Ovary (tissue), 9 donors: ENCODE results near the gene TTC9B. TPM values are rescaled to one million over a fixed set of nuclear protein-coding genes. Genes with fewer than 3 reads are reported as not detected.

Experiments used
- DNase-seq, 5 donors: peaks; one replicate each; pipeline ENCODE4 v3.0.0-alpha.2; 2019 to 2020
- H3K27ac ChIP-seq, 2 donors: fragments of 200-600 bp; one replicate each; pipeline versions ENCODE4 v1.5.1 to v1.8.0; 2019 to 2022
- H3K27me3 ChIP-seq: fragments of 200-600 bp; one replicate; pipeline ENCODE4 v1.8.0; 2022
- H3K36me3 ChIP-seq: fragments of 200-600 bp; sonication (generic); one replicate; pipeline ENCODE4 v1.5.1; 2019
- H3K4me1 ChIP-seq: one replicate; pipeline ENCODE4 v1.8.1; 2013; ENCODE audit warnings: mild to moderate bottlenecking, moderate library complexity; ENCODE audit not compliant: insufficient read depth
- H3K4me3 ChIP-seq: fragments of 200-600 bp; sonication (generic); one replicate; pipeline ENCODE4 v1.5.1; 2017
- H3K9me3 ChIP-seq, 2 donors: fragments of 200-600 bp in 1 of 2; sonication (generic) in 1 of 2; one replicate each; pipeline versions ENCODE4 v1.5.1 to v1.8.1; 2013 to 2019; ENCODE audit warnings: mild to moderate bottlenecking in 1 of 2, moderate library complexity in 1 of 2
- EP300 ChIP-seq: sonication (generic); formaldehyde crosslinking; IDR thresholded peaks from one replicate; pipeline ENCODE4 v1.6.1; 2017; ENCODE audit warnings: antibody characterized with exemption
- POLR2A ChIP-seq: fragments of 450-650 bp; IDR thresholded peaks from one replicate; pipeline ENCODE4 v1.6.1; 2017; ENCODE audit warnings: antibody characterized with exemption, mild to moderate bottlenecking, moderate library complexity
- WGBS, 3 donors: extraction: QIAGEN DNeasy Blood & Tissue Kit in 1 of 3; methylation state at CpG; one replicate each; pipeline versions ENCODE4 v1.1.5 to v1.1.7; 2013 to 2017; 5-methylcytosine and 5-hydroxymethylcytosine counted together
- intact Hi-C, 4 donors: fragments of 100-400 bp; cut with DNase I; formaldehyde crosslinking; loops; one replicate each; pipeline versions ENCODE4 v1.11.0 to v1.15.1; 2022 to 2023
- polyA plus RNA-seq, 2 donors: library from polyadenylated mRNA; stranded (reverse); fragments of 200-250 nt in 1 of 2; fragments of 350-450 nt in 1 of 2; fragmentation: Illumina TruSeq in 1 of 2; extraction: RNeasy Lipid Tissue Mini Kit (QIAGEN cat#74804) in 1 of 2; gene quantifications; one replicate each; pipeline ENCODE4 v1.2.3, GENCODE V29; 2013 to 2014
- total RNA-seq, 7 donors: library from RNA; depleted of rRNA in 2 of 7; stranded (reverse); fragments of >200 nt in 2 of 7; fragmentation: NEBNext Ultra II Directional in 3 of 7; extraction: Animal tissue kit (Norgen Biotek cat#: 25700) in 3 of 7; gene quantifications; one replicate each; pipeline versions ENCODE4 v1.1.0 to v1.2.4, GENCODE V29; 2016 to 2023
- TF ChIP-seq, protein P1 (sequence below), 3 donors: fragments of 450-650 bp in 2 of 3; fragments of 200-600 bp in 1 of 3; IDR thresholded peaks; one replicate each; pipeline versions ENCODE4 v1.5.1 to v1.8.0; 2016 to 2022; ENCODE audit warnings: antibody characterized with exemption in 3 of 3, mild to moderate bottlenecking in 1 of 3
- donor health status: DM: no; HTN: no; CAD: no; lungs with moderate emphysema.
- donor health status: DM: no; HTN: no; CAD: no.
- donor health status: Bipolar disorder and iron deficiency.
- donor health status: DM: yes; HTN: yes; CAD: no.
- donor health status: DM: no; HTN: no; CAD: no.
- donor health status: DM: yes; HTN: yes; CAD: no.

TTC9B gene
- total and polyA plus RNA-seq, 9 donors, result not detected

- H3K9me3 ChIP-seq, result no peaks in the 10 kb centered on the region
- no peaks in the 10 kb centered on the region for H3K27me3 ChIP-seq
- 72 to 76% (median 72%) methylated on average over 4 of the region's 4 CpGs for WGBS, 3 donors
- no peaks in the 10 kb centered on the region for H3K4me1 ChIP-seq
- TF ChIP-seq, protein P1, sequence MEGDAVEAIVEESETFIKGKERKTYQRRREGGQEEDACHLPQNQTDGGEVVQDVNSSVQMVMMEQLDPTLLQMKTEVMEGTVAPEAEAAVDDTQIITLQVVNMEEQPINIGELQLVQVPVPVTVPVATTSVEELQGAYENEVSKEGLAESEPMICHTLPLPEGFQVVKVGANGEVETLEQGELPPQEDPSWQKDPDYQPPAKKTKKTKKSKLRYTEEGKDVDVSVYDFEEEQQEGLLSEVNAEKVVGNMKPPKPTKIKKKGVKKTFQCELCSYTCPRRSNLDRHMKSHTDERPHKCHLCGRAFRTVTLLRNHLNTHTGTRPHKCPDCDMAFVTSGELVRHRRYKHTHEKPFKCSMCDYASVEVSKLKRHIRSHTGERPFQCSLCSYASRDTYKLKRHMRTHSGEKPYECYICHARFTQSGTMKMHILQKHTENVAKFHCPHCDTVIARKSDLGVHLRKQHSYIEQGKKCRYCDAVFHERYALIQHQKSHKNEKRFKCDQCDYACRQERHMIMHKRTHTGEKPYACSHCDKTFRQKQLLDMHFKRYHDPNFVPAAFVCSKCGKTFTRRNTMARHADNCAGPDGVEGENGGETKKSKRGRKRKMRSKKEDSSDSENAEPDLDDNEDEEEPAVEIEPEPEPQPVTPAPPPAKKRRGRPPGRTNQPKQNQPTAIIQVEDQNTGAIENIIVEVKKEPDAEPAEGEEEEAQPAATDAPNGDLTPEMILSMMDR (IDR thresholded peaks at IDR 0.05), result no peak
- no peak for TF ChIP-seq POLR2A
- no peak for DNase-seq
- intact Hi-C loops, result no loop called here
- H3K36me3 ChIP-seq, result no peaks in the 10 kb centered on the region
- H3K27ac ChIP-seq, result no peak overlapping the region
- no peak overlapping the region for H3K4me3 ChIP-seq
Measured at GRCh38 chr19:40251991-40252390, 33.8 kb upstream of the TTC9B start.

GRCh38 chr19:40251244-40251643, 33.1 kb upstream of the TTC9B start:
- intact Hi-C loops, result no loop called here
- H3K4me3 ChIP-seq, result no peak overlapping the region
- H3K27me3 ChIP-seq, result no peaks in the 10 kb centered on the region
- no peaks in the 10 kb centered on the region for H3K9me3 ChIP-seq
- TF ChIP-seq, protein P1 (IDR thresholded peaks at IDR 0.05), result no peak
- TF ChIP-seq EP300 (no peak), POLR2A (no peak)
- no peak for DNase-seq
- no peaks in the 10 kb centered on the region for H3K36me3 ChIP-seq
- no peak overlapping the region for H3K27ac ChIP-seq
- no peaks in the 10 kb centered on the region for H3K4me1 ChIP-seq

DNA sequence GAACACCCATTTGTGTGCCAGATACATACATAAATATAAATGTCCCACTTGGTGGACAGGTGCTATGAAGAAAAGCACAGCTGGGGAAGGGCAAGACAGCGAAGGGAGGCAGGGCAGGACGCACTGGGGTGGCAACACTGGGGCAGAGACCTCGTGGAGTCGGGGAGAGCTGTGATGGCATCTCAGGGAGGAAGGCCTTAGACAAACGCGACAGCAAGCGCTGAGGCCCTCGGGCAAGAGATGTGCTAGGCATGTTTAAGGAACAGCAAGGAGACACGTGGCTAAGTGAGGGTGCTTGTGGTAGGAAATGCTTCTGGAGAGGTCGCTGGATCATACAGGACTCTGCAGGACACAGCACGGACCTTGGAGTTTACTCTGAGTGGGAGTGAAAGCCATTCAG, 31.6 kb upstream of the TTC9B start:
- 77 to 86% (median 82%) methylated on average over 11 of the region's 11 CpGs for WGBS, 3 donors
- no peak for TF ChIP-seq EP300
- no peak for TF ChIP-seq POLR2A
- no peaks in the 10 kb centered on the region for H3K4me1 ChIP-seq

DNA sequence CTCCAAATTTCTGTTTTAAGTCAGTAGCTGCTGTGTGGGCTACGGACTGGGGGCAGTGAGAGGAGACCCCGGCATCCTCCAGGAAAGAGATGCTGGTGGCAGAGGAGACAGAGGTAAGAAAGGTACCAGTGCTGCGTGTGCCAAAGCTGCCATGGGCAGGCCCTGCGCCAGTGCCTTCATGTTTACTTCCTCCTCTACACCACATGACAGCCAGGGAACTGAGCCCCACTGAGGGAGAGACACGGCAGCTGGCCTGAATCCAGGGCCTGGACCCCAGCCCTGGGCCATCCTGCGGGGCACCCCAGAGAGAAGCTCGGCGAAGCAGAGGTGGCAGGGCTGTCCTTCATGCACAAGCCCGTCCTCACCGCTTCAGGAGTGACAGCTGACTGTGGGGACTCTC, 31.0 kb upstream of the TTC9B start:
- 85 to 87% (median 86%) methylated on average over 10 of the region's 10 CpGs for WGBS, 3 donors
- no peak for DNase-seq
- intact Hi-C loops, result no loop called here
- H3K36me3 ChIP-seq, result no peaks in the 10 kb centered on the region
- H3K9me3 ChIP-seq, result no peaks in the 10 kb centered on the region
- no peaks in the 10 kb centered on the region for H3K4me1 ChIP-seq
- H3K27me3 ChIP-seq, result no peaks in the 10 kb centered on the region
- no peak overlapping the region for H3K27ac ChIP-seq
- H3K4me3 ChIP-seq, result no peak overlapping the region
- TF ChIP-seq, protein P1 (IDR thresholded peaks at IDR 0.05), result no peak
- TF ChIP-seq EP300, result no peak
- no peak for TF ChIP-seq POLR2A

More for the DNA sequence above, 31.6 kb upstream of the TTC9B start:
- no peak overlapping the region for H3K4me3 ChIP-seq
- no peak overlapping the region for H3K27ac ChIP-seq
- no peaks in the 10 kb centered on the region for H3K36me3 ChIP-seq
- intact Hi-C loops, result no loop called here
- DNase-seq, result no peak
- no peaks in the 10 kb centered on the region for H3K27me3 ChIP-seq
- no peaks in the 10 kb centered on the region for H3K9me3 ChIP-seq

DNA sequence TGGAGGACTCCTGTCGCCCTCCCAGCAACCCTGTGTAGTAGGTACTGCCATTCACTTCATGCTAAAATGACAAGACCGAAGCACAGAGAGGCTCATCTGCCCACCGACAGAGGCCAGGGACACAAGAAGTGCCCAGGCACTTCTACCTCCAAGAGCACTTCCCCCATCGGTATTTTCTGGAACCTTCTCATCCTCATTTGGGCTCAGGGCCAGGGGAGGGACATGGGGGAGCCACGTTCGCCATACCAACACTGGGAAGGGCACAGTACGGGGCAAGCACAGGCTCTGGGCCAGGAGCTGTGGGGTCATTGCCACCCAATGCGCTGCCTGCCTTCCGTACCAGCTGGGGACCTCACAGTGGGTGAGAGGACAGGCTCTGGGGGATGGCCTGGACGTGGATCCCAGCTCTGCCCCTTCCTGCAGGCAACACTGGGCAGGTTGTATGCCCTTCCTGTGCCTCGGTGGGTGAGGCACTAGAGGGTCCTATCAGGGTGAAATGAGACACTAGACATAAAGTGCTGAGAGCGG, 29.6 kb upstream of the TTC9B start:
- intact Hi-C loops, result no loop called here
- TF ChIP-seq EP300, result no peak
- TF ChIP-seq, protein P1 (IDR thresholded peaks at IDR 0.05), result no peak
- no peaks in the 10 kb centered on the region for H3K4me1 ChIP-seq
- no peak overlapping the region for H3K4me3 ChIP-seq
- H3K9me3 ChIP-seq, result no peaks in the 10 kb centered on the region
- no peaks in the 10 kb centered on the region for H3K36me3 ChIP-seq
- no peak overlapping the region for H3K27ac ChIP-seq
- no peak for DNase-seq
- H3K27me3 ChIP-seq, result no peaks in the 10 kb centered on the region
- 85 to 91% (median 86%) methylated on average over 12 of the region's 12 CpGs for WGBS, 3 donors
